DND-41 (cell line): ENCODE data around the gene KCNMA1.

Experiments
- ATAC-seq: fragments of 200-7000 bp; cut with Tn5 transposase; 3 replicates; pipeline ENCODE4 v1.9.1; 2021; ENCODE audit warnings: low read depth; ENCODE audit not compliant: insufficient read depth
- DNase-seq: peaks from one replicate; pipeline ENCODE4 v3.0.0-alpha.2; 2020
- H2AFZ ChIP-seq: 2 replicates; pipeline ENCODE4 v1.6.0; 2012; ENCODE audit warnings: low read depth, low read length
- H3K27ac ChIP-seq: 2 replicates; pipeline ENCODE4 v1.5.1; 2012; ENCODE audit warnings: low read length, inconsistent platforms
- H3K27me3 ChIP-seq: fragments of 200-600 bp; sonication (generic); 2 replicates; pipeline ENCODE4 v1.6.0; 2012; ENCODE audit warnings: low read length, mild to moderate bottlenecking, inconsistent platforms; ENCODE audit not compliant: insufficient read depth, poor library complexity
- H3K36me3 ChIP-seq: 2 replicates; pipeline ENCODE4 v1.5.1; 2012; ENCODE audit warnings: low read length, inconsistent platforms; ENCODE audit not compliant: insufficient read depth
- H3K4me1 ChIP-seq: 2 replicates; pipeline ENCODE4 v1.5.1; 2012; ENCODE audit warnings: mild to moderate bottlenecking, low read length; ENCODE audit not compliant: insufficient read depth
- H3K4me2 ChIP-seq: 2 replicates; pipeline ENCODE4 v1.6.0; 2012; ENCODE audit warnings: mild to moderate bottlenecking, moderate library complexity, low read length, inconsistent platforms; ENCODE audit not compliant: insufficient read depth
- H3K4me3 ChIP-seq, 2 experiments: fragments of 200-600 bp in 1 of 2; shearing (Covaris generic) in 1 of 2; 2 replicates each; pipeline ENCODE4 v1.5.1; 2012 to 2016; ENCODE audit warnings: inconsistent platforms in 2 of 2, low read length in 2 of 2, mild to moderate bottlenecking in 2 of 2, low read depth in 1 of 2, moderate library complexity in 1 of 2
- H3K79me2 ChIP-seq: 2 replicates; pipeline ENCODE4 v1.6.0; 2012; ENCODE audit warnings: low read length, inconsistent platforms; ENCODE audit not compliant: insufficient read depth
- H3K9ac ChIP-seq: 2 replicates; pipeline ENCODE4 v1.6.0; 2012; ENCODE audit warnings: low read depth, mild to moderate bottlenecking, inconsistent platforms, low read length, moderate library complexity
- H3K9me3 ChIP-seq: 2 replicates; pipeline ENCODE4 v1.5.1; 2012; ENCODE audit warnings: low read length, moderate library complexity, mild to moderate bottlenecking, inconsistent platforms; ENCODE audit not compliant: insufficient read depth, severe bottlenecking
- H4K20me1 ChIP-seq: 2 replicates; pipeline ENCODE4 v1.6.0; 2012; ENCODE audit warnings: low read length; ENCODE audit not compliant: insufficient read depth
- EZH2 ChIP-seq: IDR thresholded peaks from 3 replicates; pipeline ENCODE4 v1.6.1; 2012; ENCODE audit warnings: borderline replicate concordance, low read depth, mild to moderate bottlenecking, moderate library complexity, low read length, inconsistent platforms; ENCODE audit not compliant: severe bottlenecking
- TF ChIP-seq, protein P1 (sequence below): IDR thresholded peaks from 2 replicates; pipeline ENCODE4 v1.5.1; 2012; ENCODE audit warnings: borderline replicate concordance, low read length, moderate library complexity, mild to moderate bottlenecking; ENCODE audit not compliant: poor library complexity, severe bottlenecking; ENCODE audit errors: extremely low read depth

The KCNMA1 gene

DNA sequence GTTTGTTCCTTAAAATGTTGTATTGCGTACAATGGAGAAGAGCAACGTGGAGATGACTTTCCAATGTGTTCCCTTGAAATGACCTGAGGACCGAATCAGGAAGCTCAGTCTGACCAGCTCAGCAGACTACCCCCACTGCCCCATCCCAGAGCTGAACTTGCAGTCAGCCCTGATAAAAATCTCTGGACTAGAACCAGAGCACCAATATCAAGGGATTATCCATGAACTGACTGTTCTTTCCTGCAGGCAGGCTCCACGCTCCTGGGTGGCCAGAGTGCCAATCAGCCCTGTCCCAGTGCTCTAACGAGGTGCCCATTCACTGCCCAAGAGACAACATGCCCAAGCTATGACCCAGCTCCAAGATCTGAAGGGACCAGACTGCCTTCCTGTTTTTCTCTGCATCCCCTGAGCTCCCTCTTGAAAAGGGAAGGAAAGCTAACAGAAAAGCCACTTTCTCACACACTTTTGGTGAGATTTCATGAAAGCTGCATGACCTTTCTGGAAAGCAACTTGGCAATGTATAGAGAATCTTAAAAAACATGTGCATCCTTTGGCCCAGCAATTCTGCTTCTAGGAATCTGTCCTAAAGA lies 130.2 kb downstream of the KCNMA1 start:
- H3K4me2 ChIP-seq, result no peak overlapping the region

DNA sequence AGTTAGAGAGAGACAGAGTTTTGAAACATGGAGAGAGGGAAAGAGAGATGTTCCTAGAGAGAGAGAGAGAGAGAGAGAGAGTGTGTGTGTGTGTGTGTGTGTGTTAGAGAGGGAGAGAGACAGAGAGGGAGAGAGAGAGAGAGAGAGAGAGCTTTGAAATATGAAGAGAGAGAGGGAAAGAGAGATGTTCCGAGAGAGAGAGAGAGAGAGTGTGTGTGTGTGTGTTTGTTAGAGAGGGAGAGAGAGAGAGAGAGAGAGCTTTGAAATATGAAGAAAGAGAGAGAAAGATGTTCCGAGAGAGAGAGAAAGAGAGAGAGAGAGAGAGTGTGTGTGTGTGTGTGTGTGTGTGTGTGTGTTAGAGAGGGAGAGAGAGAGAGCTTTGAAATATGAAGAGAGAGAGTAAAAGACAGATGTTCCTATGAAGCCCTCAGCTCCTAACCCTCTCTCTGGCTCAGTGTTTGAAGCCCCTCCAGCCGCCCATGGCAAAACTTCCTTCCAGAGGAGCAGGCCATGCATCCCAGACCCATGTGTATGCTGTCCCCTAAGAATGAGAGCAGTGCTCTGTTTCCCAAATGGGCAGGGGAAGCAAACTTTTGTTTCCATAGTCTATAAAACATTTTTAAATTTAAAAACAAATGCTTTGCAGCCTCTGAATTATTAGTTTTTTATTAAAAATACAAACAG lies 130.9 kb downstream of the KCNMA1 start:
- no peak for DNase-seq
- Histone ChIP-seq H4K20me1 (no peaks in the 10 kb centered on the region), H3K36me3 (no peaks in the 10 kb centered on the region), H3K9me3 (no peaks in the 10 kb centered on the region), H3K9ac (no peak overlapping the region), H3K4me1 (no peaks in the 10 kb centered on the region), H3K4me3 (no peak overlapping the region), H3K4me2 (no peak overlapping the region), H3K79me2 (no peaks in the 10 kb centered on the region), H3K27ac (no peak overlapping the region), H3K27me3 (peaks cover 13% of the 10 kb centered on the region), H2AFZ (no peak overlapping the region)
- no peak for ATAC-seq
- TF ChIP-seq, protein P1, sequence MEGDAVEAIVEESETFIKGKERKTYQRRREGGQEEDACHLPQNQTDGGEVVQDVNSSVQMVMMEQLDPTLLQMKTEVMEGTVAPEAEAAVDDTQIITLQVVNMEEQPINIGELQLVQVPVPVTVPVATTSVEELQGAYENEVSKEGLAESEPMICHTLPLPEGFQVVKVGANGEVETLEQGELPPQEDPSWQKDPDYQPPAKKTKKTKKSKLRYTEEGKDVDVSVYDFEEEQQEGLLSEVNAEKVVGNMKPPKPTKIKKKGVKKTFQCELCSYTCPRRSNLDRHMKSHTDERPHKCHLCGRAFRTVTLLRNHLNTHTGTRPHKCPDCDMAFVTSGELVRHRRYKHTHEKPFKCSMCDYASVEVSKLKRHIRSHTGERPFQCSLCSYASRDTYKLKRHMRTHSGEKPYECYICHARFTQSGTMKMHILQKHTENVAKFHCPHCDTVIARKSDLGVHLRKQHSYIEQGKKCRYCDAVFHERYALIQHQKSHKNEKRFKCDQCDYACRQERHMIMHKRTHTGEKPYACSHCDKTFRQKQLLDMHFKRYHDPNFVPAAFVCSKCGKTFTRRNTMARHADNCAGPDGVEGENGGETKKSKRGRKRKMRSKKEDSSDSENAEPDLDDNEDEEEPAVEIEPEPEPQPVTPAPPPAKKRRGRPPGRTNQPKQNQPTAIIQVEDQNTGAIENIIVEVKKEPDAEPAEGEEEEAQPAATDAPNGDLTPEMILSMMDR, result no peak
- no peak for TF ChIP-seq EZH2

More for the DNA sequence above, 130.2 kb downstream of the KCNMA1 start:
- Histone ChIP-seq H3K36me3 (no peaks in the 10 kb centered on the region), H3K4me3 (no peak overlapping the region), H3K9ac (no peak overlapping the region), H3K27me3 (peaks cover 13% of the 10 kb centered on the region), H3K27ac (no peak overlapping the region), H3K79me2 (no peaks in the 10 kb centered on the region), H4K20me1 (no peaks in the 10 kb centered on the region), H3K4me1 (no peaks in the 10 kb centered on the region), H3K9me3 (no peaks in the 10 kb centered on the region), H2AFZ (no peak overlapping the region)
- TF ChIP-seq EZH2, result no peak
- TF ChIP-seq, protein P1, result no peak
- no peak for ATAC-seq
- no peak for DNase-seq

DNA sequence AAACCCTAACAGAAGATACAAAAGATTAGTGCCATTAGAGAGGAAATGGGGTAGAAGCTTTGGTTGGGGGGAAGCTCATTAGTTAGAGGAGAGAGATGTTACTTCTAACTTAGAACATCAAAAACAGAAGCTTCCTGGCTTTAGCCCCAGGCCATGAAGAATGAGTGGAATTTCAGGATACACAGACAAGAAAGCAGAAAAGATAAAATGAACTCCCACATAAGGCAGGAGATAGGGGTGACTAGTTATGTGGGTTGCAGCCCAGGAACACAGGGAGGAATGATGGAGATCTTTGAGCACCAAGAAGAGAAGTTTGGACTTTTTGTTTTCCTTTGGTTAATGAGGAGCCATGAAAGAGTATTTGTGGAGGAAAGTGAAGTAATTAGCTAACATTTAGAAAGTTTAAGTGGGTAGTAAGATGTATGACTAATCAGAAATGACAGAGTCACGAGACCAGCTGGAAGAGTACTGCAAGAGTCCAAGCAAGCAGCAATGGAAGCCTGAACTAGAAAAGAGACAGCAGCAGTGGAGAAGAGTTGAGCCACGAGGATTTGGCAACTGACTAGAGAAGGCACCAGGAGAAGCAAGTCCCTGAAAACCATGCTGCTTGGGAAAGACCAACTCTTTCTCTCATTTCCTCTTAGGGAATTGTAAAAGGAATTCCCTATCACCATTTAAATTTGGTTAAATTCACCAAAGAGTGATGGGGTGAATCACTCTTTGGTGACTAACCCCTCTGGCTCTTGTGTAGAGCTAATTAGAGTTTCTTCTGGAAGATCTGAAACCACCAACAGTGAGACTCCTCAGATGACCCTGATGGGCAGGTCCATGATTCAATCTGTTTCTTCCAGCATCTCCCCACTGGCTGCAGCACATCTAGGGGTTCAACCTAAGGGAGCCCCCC lies 131.9 kb downstream of the KCNMA1 start:
- ATAC-seq (no peak), DNase-seq (no peak)
- no peaks in the 10 kb centered on the region for H3K4me1 ChIP-seq
- H4K20me1 ChIP-seq, result no peaks in the 10 kb centered on the region
- H3K36me3 ChIP-seq, result no peaks in the 10 kb centered on the region
- no peak overlapping the region for H2AFZ ChIP-seq
- no peak overlapping the region for H3K4me3 ChIP-seq
- no peak overlapping the region for H3K4me2 ChIP-seq
- peaks cover 13% of the 10 kb centered on the region for H3K27me3 ChIP-seq
- no peak overlapping the region for H3K27ac ChIP-seq
- no peaks in the 10 kb centered on the region for H3K9me3 ChIP-seq
- no peak overlapping the region for H3K9ac ChIP-seq
- TF ChIP-seq, protein P1, result no peak
- no peak for TF ChIP-seq EZH2
- no peaks in the 10 kb centered on the region for H3K79me2 ChIP-seq
